ENCODE results near the gene AQP7. TPM values are rescaled to one million over a fixed set of nuclear protein-coding genes. Genes with fewer than 3 reads are reported as not detected.

Gene AQP7
- total and polyA plus RNA-seq, 9 of the 15 experiments (the other 6 are each of a cell fraction or from before 2014, with no cell fraction given) = 0.04 to 0.53 (median 0.07) TPM; not detected in 4

DNA sequence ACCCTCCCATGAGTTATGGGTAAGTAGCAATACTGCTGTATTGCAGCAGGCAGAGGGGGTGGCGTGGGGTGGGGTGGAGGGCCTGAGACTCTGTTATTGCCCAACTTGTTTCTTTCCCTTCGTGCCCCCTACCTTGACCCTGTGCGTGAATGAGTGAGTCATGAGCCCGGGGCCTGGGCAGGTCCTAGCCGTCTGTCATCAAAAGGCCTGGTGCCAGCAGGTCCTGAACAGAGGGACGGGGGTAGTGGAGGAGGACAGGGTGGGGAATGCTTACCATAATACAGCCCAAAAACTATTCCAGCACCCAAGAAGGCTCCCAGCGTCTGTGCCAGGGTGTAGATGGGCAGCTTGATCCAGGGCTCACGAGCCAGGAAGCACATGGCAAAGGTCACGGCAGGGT lies 40.7 kb upstream of the AQP7 start:
- Histone ChIP-seq H3K9ac (ENCODE audit: insufficient read depth in 1 of 2, low read depth in 2 of 2, low read length in 2 of 2) (peak overlapping the region in 1 of 2 experiments; percentile 65; a peak in 1 of 4 replicates), H3K36me3 (ENCODE audit: control insufficient read depth, insufficient read depth, low read length) (peaks cover 12% of the 10 kb centered on the region; the same call in 1 of the 3 replicates), H3K4me3 (no peak overlapping the region), H3K27me3 (ENCODE audit: control insufficient read depth in 2 of 2, insufficient read depth in 2 of 2, low read length in 2 of 2) (no peaks in the 10 kb centered on the region), H2AFZ (ENCODE audit: low read depth, low read length) (no peak overlapping the region), H3K9me1 (ENCODE audit: control insufficient read depth, insufficient read depth, low read length) (no peaks in the 10 kb centered on the region), H3K9me3 (replicated peaks; ENCODE audit: control insufficient read depth, insufficient read depth, low read depth, low read length) (no peaks in the 10 kb centered on the region), H3K79me2 (ENCODE audit: control insufficient read depth, insufficient read depth, low read length) (peaks cover 20% of the 10 kb centered on the region), H4K20me1 (replicated peaks; ENCODE audit: control insufficient read depth, insufficient read depth, low read length) (no peaks in the 10 kb centered on the region), H3K4me1 (replicated peaks in 1 of 2; ENCODE audit: control insufficient read depth in 2 of 2, insufficient read depth in 2 of 2, low read length in 2 of 2) (peaks cover 40 to 61% of the 10 kb centered on the region in 2 experiments), H3K4me2 (ENCODE audit: insufficient read depth, low read length) (no peak overlapping the region), H3K27ac (ENCODE audit: extremely low read depth, low read depth, low read length) (no peak overlapping the region)
- DNase-seq (ENCODE audit: extremely low read depth in 1 of 4, low spot score in 3 of 4) = no peak
- intact Hi-C loops (cut with micrococcal nuclease) (no loop called here), in situ Hi-C loops (cut with MboI) (no loop called here)
- ChIA-PET CTCF (ENCODE audit: low intra/inter-chr PET ratio) (interaction anchor here (0.7 kb wide), 1 partner anchor 10 kb away, joined by 4 read pairs; no protein-coding TSS in a partner anchor), POLR2A (no interaction called here)
- no peak for FAIRE-seq
- ATAC-seq = no peak
- no TSS peak for BruUV-seq (replicated peaks)
- WGBS (ENCODE audit: insufficient coverage, low coverage, missing lambda C conversion rate) = 86% methylated on average over 6 of the region's 9 CpGs
- TF ChIP-seq ZNF3 (CRISPR knock-in tag; IDR thresholded peaks at IDR 0.05) = no peak
- TF ChIP-seq NR1H2 (CRISPR knock-in tag; IDR thresholded peaks at IDR 0.05) = no peak
- TF ChIP-seq, protein P1, sequence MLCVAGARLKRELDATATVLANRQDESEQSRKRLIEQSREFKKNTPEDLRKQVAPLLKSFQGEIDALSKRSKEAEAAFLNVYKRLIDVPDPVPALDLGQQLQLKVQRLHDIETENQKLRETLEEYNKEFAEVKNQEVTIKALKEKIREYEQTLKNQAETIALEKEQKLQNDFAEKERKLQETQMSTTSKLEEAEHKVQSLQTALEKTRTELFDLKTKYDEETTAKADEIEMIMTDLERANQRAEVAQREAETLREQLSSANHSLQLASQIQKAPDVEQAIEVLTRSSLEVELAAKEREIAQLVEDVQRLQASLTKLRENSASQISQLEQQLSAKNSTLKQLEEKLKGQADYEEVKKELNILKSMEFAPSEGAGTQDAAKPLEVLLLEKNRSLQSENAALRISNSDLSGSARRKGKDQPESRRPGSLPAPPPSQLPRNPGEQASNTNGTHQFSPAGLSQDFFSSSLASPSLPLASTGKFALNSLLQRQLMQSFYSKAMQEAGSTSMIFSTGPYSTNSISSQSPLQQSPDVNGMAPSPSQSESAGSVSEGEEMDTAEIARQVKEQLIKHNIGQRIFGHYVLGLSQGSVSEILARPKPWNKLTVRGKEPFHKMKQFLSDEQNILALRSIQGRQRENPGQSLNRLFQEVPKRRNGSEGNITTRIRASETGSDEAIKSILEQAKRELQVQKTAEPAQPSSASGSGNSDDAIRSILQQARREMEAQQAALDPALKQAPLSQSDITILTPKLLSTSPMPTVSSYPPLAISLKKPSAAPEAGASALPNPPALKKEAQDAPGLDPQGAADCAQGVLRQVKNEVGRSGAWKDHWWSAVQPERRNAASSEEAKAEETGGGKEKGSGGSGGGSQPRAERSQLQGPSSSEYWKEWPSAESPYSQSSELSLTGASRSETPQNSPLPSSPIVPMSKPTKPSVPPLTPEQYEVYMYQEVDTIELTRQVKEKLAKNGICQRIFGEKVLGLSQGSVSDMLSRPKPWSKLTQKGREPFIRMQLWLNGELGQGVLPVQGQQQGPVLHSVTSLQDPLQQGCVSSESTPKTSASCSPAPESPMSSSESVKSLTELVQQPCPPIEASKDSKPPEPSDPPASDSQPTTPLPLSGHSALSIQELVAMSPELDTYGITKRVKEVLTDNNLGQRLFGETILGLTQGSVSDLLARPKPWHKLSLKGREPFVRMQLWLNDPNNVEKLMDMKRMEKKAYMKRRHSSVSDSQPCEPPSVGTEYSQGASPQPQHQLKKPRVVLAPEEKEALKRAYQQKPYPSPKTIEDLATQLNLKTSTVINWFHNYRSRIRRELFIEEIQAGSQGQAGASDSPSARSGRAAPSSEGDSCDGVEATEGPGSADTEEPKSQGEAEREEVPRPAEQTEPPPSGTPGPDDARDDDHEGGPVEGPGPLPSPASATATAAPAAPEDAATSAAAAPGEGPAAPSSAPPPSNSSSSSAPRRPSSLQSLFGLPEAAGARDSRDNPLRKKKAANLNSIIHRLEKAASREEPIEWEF (CRISPR knock-in tag; IDR thresholded peaks at IDR 0.05) = no peak
- no peak for TF ChIP-seq MIER1 (IDR thresholded peaks at IDR 0.05; ENCODE audit: low read depth)
- no peak for TF ChIP-seq ADNP (tag; IDR thresholded peaks at IDR 0.05)
- no peak for TF ChIP-seq POLR2AphosphoS2 (IDR thresholded peaks at IDR 0.05; ENCODE audit: low read length)
- no peak for TF ChIP-seq ETS1 (conservative IDR thresholded peaks at IDR 0.05; ENCODE audit: control insufficient read depth, low read depth, low read length)
- no peak for TF ChIP-seq GTF2F1 (IDR thresholded peaks at IDR 0.05; ENCODE audit: low read depth, low read length)
- TF ChIP-seq SNIP1 (IDR thresholded peaks at IDR 0.05; ENCODE audit: low read depth) = no peak
- TF ChIP-seq ZC3H11A (IDR thresholded peaks at IDR 0.05; ENCODE audit: low read depth, low read length) = no peak
- no peak for TF ChIP-seq POLR2AphosphoS5 (IDR thresholded peaks at IDR 0.05; ENCODE audit: control insufficient read depth, insufficient read depth, low read depth, low read length)
- no peak for TF ChIP-seq HNRNPUL1 (IDR thresholded peaks at IDR 0.05; ENCODE audit: low read length)
- TF ChIP-seq CREB3 (tag; conservative IDR thresholded peaks at IDR 0.05; ENCODE audit: low read depth) = no peak
